ENCODE measurements around the gene ABHD3. TPM values are rescaled to one million over a fixed set of nuclear protein-coding genes. Genes with fewer than 3 reads are reported as not detected.
"Not testable (repeated sequence)": the region's sequence is repeated elsewhere in the genome, so short reads cannot be mapped to it uniquely, and the experiment has no call there.

The ABHD3 gene
- polyA plus RNA-seq, 3 donors, result 17.8 to 21.4 (median 20.4) TPM

- DNase-seq, result no peak
These were observed 18.1 kb upstream of the ABHD3 start for GRCh38 chr18:21722687-21723086.

DNA sequence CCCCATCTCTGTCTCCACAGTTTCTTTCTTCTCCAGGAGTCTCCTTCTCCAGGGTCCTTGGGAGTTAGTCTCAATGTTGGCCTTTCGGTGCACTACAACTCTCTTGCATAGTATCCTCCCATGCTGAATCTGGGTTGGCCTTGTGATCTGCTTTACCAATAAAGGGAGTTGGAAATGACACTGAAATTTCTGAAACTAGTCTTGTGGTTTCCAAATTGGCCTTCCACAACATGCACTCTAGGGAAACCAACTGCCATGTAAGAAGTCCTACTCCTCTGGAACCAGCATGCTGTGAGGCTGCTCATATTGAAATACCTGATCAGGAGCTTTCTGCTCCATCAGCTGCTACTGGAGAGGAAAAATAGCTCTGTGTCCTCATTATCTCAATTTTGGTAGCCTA lies 9.9 kb upstream of the ABHD3 start:
- DNase-seq, result no peak

DNA sequence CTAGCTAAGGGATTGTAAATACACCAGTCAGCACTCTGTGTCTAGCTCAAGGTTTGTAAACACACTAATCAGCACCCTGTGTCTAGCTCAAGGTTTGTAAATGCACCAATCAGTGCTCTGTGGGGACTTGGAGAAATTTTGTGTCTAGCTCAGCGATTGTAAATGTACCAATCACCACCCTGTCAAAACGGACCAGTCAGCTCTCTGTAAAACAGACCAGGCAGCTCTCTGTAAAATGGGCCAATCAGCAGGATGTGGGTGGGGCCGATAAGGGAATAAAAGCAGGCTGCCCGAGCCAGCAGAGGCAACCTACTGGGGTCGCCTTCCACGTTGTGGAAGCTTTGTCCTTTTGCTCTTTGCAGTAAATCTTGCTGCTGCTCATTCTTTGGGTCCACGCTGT lies 2.6 kb upstream of the ABHD3 start:
- DNase-seq, result not testable (repeated sequence)

GRCh38 chr18:21706386-21706865 lies 1.9 kb upstream of the ABHD3 start:
- DNase-seq, result no peak

DNA sequence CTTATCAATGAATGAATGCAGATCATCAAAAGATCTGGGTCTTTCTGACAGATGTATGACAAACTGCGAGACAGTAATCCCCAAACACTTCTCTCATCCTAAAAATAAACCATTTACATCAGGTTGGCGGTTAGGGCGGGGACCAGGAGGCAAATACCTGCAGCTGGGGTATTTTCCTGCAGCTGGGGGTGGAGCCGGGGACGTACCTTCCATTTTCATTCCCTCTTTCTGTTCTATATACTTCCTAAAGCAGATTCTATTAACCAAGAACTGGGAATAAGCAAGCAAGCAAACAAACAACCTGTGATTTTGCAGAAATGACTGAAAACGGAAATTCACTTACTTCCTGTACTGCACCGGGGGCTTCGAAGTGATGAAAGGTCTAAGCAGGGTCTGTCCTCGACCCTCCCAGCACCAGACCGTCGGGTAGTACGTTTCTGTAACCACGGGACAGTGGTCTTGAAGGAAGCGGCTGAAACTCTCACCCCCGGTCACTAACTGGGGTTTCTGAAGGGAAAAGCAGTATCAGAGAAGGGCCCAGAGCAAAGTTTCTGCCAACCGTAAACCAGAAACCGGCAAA lies 1.2 kb downstream of the ABHD3 start:
- no peak for DNase-seq

GRCh38 chr18:21702602-21703001 lies 2.0 kb downstream of the ABHD3 start:
- DNase-seq, result no peak

- DNase-seq, result no peak
These were observed 3.0 kb downstream of the ABHD3 start for GRCh38 chr18:21701621-21702020.

- DNase-seq, result no peak
These were observed 4.0 kb downstream of the ABHD3 start for GRCh38 chr18:21700528-21701075.

DNA sequence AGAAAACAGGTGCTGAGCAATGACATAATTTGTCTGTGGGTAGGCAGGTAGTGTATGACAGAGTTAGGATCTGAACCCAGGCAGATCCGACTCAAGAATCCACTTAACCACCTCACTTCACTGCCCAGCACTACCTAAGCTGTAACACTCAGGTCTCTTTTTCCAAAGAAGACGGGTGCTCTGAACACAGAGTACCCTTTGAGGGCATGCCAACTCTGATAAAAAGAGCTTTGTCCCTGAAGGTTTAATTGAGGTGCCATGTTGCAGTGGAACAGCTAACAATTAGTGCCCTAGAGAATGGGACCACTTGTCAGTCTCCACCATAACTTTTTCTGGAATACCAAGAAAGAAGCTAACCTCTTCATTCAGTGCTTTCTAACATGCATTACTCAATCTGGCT lies 11.3 kb downstream of the ABHD3 start:
- DNase-seq, result no peak

- no peak for DNase-seq
These were observed 14.8 kb downstream of the ABHD3 start for GRCh38 chr18:21689736-21690135.

- DNase-seq, result no peak
These were observed 18.1 kb downstream of the ABHD3 start for GRCh38 chr18:21686282-21687105.

- DNase-seq, result not testable (repeated sequence)
These were observed 19.0 kb downstream of the ABHD3 start for GRCh38 chr18:21685556-21685981.

DNA sequence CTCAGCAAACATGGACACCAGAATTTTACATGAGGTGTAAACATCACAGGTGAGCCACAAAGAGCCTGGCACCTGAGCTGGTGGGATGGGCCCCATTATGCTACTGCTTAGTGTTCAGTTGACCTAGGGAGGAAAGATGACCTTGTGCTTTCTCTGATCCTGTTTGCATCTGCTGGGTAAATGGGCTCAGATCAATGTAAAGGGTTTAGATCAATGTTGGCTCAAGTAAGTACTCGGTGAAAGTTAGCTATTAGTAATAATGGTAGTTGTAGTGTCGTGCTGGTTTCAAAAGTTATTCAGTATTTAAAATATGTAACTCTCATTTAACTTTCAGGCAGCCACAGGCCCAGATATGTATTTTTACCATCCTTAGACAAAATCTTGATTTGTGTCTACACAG lies 19.8 kb downstream of the ABHD3 start:
- no peak for DNase-seq

GRCh38 chr18:21682371-21683051 lies 22.1 kb downstream of the ABHD3 start:
- DNase-seq, result peak; percentile 56

- no peak for DNase-seq
These were observed 24.4 kb downstream of the ABHD3 start for GRCh38 chr18:21680161-21680560.

- DNase-seq, result no peak
These were observed 25.7 kb downstream of the ABHD3 start for GRCh38 chr18:21678859-21679258.

- DNase-seq, result not testable (repeated sequence)
These were observed 29.2 kb downstream of the ABHD3 start for GRCh38 chr18:21675354-21675753.

- peak; percentile 30 for DNase-seq
These were observed 31.9 kb downstream of the ABHD3 start for GRCh38 chr18:21672521-21673267.

- DNase-seq, result no peak
These were observed 34.8 kb downstream of the ABHD3 start for GRCh38 chr18:21669736-21670285.

DNA sequence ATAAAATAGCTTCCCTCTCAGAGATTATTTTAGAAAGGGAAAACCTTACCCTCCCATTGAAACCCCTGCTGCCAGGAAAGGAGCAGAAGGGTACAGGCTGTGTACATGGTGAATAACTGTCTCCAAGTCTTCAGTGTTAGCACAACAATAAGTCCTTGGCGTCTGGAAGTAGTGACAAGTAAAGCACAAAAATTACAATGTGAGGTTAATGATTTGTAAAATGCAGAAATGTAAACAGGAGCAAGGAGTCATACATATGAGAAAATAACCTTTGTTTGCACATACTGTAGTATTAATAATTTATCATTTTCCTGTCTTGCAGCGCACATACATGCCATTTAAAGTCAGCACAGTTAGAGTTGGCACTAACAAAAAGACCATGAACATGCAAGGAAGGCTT lies 40.5 kb downstream of the ABHD3 start:
- DNase-seq, result no peak

- DNase-seq, result no peak
These were observed 41.0 kb downstream of the ABHD3 start for GRCh38 chr18:21663578-21663977.
